Muscle layer of colon (tissue), 2 donors: ENCODE results near the gene BSG.
A peak's percentile ranks its signal among the peaks of the same experiment; 100 is the strongest.

Source experiments
- H3K27ac ChIP-seq: one replicate; pipeline ENCODE4 v1.7.0; 2013; ENCODE audit warnings: low read depth, mild to moderate bottlenecking, low read length, moderate library complexity
- H3K27me3 ChIP-seq, 2 donors: one replicate each; pipeline ENCODE4 v1.7.0; 2013; ENCODE audit warnings: low read length in 2 of 2, mild to moderate bottlenecking in 2 of 2; ENCODE audit not compliant: insufficient read depth in 2 of 2, control insufficient read depth in 1 of 2
- H3K36me3 ChIP-seq: one replicate; pipeline ENCODE4 v1.7.0; 2013; ENCODE audit warnings: mild to moderate bottlenecking, low read length; ENCODE audit not compliant: insufficient read depth
- H3K4me1 ChIP-seq: one replicate; pipeline ENCODE4 v1.7.0; 2013; ENCODE audit warnings: mild to moderate bottlenecking, low read length; ENCODE audit not compliant: insufficient read depth
- H3K4me3 ChIP-seq, 2 donors: one replicate each; pipeline ENCODE4 v1.7.0; 2013; ENCODE audit warnings: low read length in 2 of 2, low read depth in 1 of 2, mild to moderate bottlenecking in 1 of 2, moderate library complexity in 1 of 2
- H3K9ac ChIP-seq: one replicate; pipeline ENCODE4 v1.7.0; 2013; ENCODE audit warnings: low read length
- H3K9me3 ChIP-seq: one replicate; pipeline ENCODE4 v1.7.0; 2013; ENCODE audit warnings: mild to moderate bottlenecking, low read length
- donor health status: abdominal sarcoma.
- donor health status: Adenocarcinoma of cecum.

BSG gene

GRCh38 chr19:566403-566802, 6.0 kb upstream of the BSG start:
- peaks cover 15% of the 10 kb centered on the region for H3K4me1 ChIP-seq
- peak overlapping the region; percentile 86 for H3K27ac ChIP-seq
- peak overlapping the region in 1 of 2 donors; percentile 25 for H3K4me3 ChIP-seq
- H3K9me3 ChIP-seq = no peaks in the 10 kb centered on the region
- H3K9ac ChIP-seq = no peak overlapping the region
- no peaks in the 10 kb centered on the region for H3K36me3 ChIP-seq
- no peaks in the 10 kb centered on the region for H3K27me3 ChIP-seq

GRCh38 chr19:566844-567243, 5.6 kb upstream of the BSG start:
- Histone ChIP-seq H3K4me3 (peak overlapping the region in 1 of 2 donors; percentile 25), H3K9ac (no peak overlapping the region), H3K27ac (peak overlapping the region; percentile 86)

GRCh38 chr19:567296-567900, 5.0 kb upstream of the BSG start:
- Histone ChIP-seq H3K4me1 (peaks cover 18% of the 10 kb centered on the region), H3K36me3 (no peaks in the 10 kb centered on the region), H3K27ac (peak overlapping the region; percentile 86), H3K27me3 (no peaks in the 10 kb centered on the region), H3K9ac (no peak overlapping the region), H3K9me3 (no peaks in the 10 kb centered on the region), H3K4me3 (peak overlapping the region in 1 of 2 donors; percentile 25)

More at GRCh38 chr19:566844-567243, 5.6 kb upstream of the BSG start:
- Histone ChIP-seq H3K4me1 (peaks cover 18% of the 10 kb centered on the region), H3K36me3 (no peaks in the 10 kb centered on the region), H3K9me3 (no peaks in the 10 kb centered on the region), H3K27me3 (no peaks in the 10 kb centered on the region)

GRCh38 chr19:570251-570686, 2.1 kb upstream of the BSG start:
- Histone ChIP-seq H3K36me3 (no peaks in the 10 kb centered on the region), H3K4me3 (no peak overlapping the region), H3K9ac (no peak overlapping the region), H3K27me3 (no peaks in the 10 kb centered on the region), H3K27ac (no peak overlapping the region), H3K4me1 (peaks cover 33% of the 10 kb centered on the region), H3K9me3 (no peaks in the 10 kb centered on the region)

GRCh38 chr19:570937-571565, 1.3 kb upstream of the BSG start:
- H3K4me3 ChIP-seq = peak overlapping the region; percentile 60 to 64
- H3K9ac ChIP-seq = no peak overlapping the region
- peak overlapping the region; percentile 94 for H3K27ac ChIP-seq
- peaks cover 38% of the 10 kb centered on the region for H3K4me1 ChIP-seq
- H3K9me3 ChIP-seq = no peaks in the 10 kb centered on the region
- H3K36me3 ChIP-seq = no peaks in the 10 kb centered on the region
- no peaks in the 10 kb centered on the region for H3K27me3 ChIP-seq

GRCh38 chr19:571566-571974, 826 bp upstream of the BSG start:
- Histone ChIP-seq H3K4me1 (peaks cover 41% of the 10 kb centered on the region), H3K9ac (no peak overlapping the region), H3K4me3 (peak overlapping the region; percentile 60 to 64), H3K36me3 (no peaks in the 10 kb centered on the region), H3K27ac (peak overlapping the region; percentile 94), H3K9me3 (no peaks in the 10 kb centered on the region), H3K27me3 (no peaks in the 10 kb centered on the region)

- peak overlapping the region; percentile 86 for H3K27ac ChIP-seq
- H3K27me3 ChIP-seq = no peaks in the 10 kb centered on the region
- no peaks in the 10 kb centered on the region for H3K9me3 ChIP-seq
- peak overlapping the region; percentile 85 to 89 for H3K4me3 ChIP-seq
- no peaks in the 10 kb centered on the region for H3K36me3 ChIP-seq
- peak overlapping the region; percentile 90 for H3K9ac ChIP-seq
- H3K4me1 ChIP-seq = peaks cover 34% of the 10 kb centered on the region
Measured at GRCh38 chr19:572743-573518, 535 bp downstream of the BSG start.

- peak overlapping the region; percentile 86 for H3K27ac ChIP-seq
- H3K9ac ChIP-seq = peak overlapping the region; percentile 50
- peaks cover 34% of the 10 kb centered on the region for H3K4me1 ChIP-seq
- H3K4me3 ChIP-seq = peak overlapping the region; percentile 85 to 89
- H3K9me3 ChIP-seq = no peaks in the 10 kb centered on the region
- no peaks in the 10 kb centered on the region for H3K36me3 ChIP-seq
- H3K27me3 ChIP-seq = no peaks in the 10 kb centered on the region
Measured at GRCh38 chr19:573519-573825, 1.1 kb downstream of the BSG start.

- H3K9ac ChIP-seq = peak overlapping the region; percentile 20
- H3K4me3 ChIP-seq = peak overlapping the region; percentile 20 to 52
- no peaks in the 10 kb centered on the region for H3K9me3 ChIP-seq
- peaks cover 34% of the 10 kb centered on the region for H3K4me1 ChIP-seq
- H3K27me3 ChIP-seq = no peaks in the 10 kb centered on the region
- H3K27ac ChIP-seq = peak overlapping the region; percentile 73
- no peaks in the 10 kb centered on the region for H3K36me3 ChIP-seq
Measured at GRCh38 chr19:574658-575526, 2.5 kb downstream of the BSG start.

- peaks cover 34% of the 10 kb centered on the region for H3K4me1 ChIP-seq
- H3K9ac ChIP-seq = no peak overlapping the region
- H3K27ac ChIP-seq = peak overlapping the region; percentile 73
- H3K9me3 ChIP-seq = no peaks in the 10 kb centered on the region
- H3K27me3 ChIP-seq = no peaks in the 10 kb centered on the region
- peaks cover 5% of the 10 kb centered on the region for H3K36me3 ChIP-seq
- H3K4me3 ChIP-seq = peak overlapping the region; percentile 20 to 52
Measured at GRCh38 chr19:575527-576506, 3.4 kb downstream of the BSG start.
